ENCODE data around the gene KDM4B. TPM values are rescaled to one million over a fixed set of nuclear protein-coding genes. Genes with fewer than 3 reads are reported as not detected.

The KDM4B gene
- total RNA-seq, 4 donors from 2014 or later = 16.3 to 38.3 (median 22.4) TPM

GRCh38 chr19:5080809-5081208, 111.9 kb downstream of the KDM4B start:
- no peak for TF ChIP-seq CTCF (IDR thresholded peaks at IDR 0.05)
- ATAC-seq (ENCODE audit: low FRiP score) = no peak
- DNase-seq (ENCODE audit: low spot score) = no peak

- no peak for TF ChIP-seq CTCF (IDR thresholded peaks at IDR 0.05)
- no peak for DNase-seq (ENCODE audit: low spot score)
- no peak for ATAC-seq (ENCODE audit: low FRiP score)
These were observed 112.7 kb downstream of the KDM4B start for GRCh38 chr19:5081443-5082161.

- peak; percentile 53 for ATAC-seq (ENCODE audit: low FRiP score)
- DNase-seq (ENCODE audit: low spot score) = no peak
- TF ChIP-seq CTCF (IDR thresholded peaks at IDR 0.05) = no peak
These were observed 114.6 kb downstream of the KDM4B start for GRCh38 chr19:5083547-5083965.

GRCh38 chr19:5085566-5085965, 116.7 kb downstream of the KDM4B start:
- no peak for TF ChIP-seq CTCF (IDR thresholded peaks at IDR 0.05)
- DNase-seq (ENCODE audit: low spot score) (no peak), ATAC-seq (ENCODE audit: low FRiP score) (no peak)

GRCh38 chr19:5086230-5086629, 117.3 kb downstream of the KDM4B start:
- TF ChIP-seq CTCF (IDR thresholded peaks at IDR 0.05) = no peak
- DNase-seq (ENCODE audit: low spot score) = no peak
- ATAC-seq (ENCODE audit: low FRiP score) = no peak

GRCh38 chr19:5086725-5087439, 118.0 kb downstream of the KDM4B start:
- DNase-seq (ENCODE audit: low spot score) (no peak), ATAC-seq (ENCODE audit: low FRiP score) (no peak)
- TF ChIP-seq CTCF (IDR thresholded peaks at IDR 0.05) = no peak

- DNase-seq (ENCODE audit: low spot score) = no peak
These were observed 120.4 kb downstream of the KDM4B start for GRCh38 chr19:5089283-5089682.

More at GRCh38 chr19:5089283-5089682, 120.4 kb downstream of the KDM4B start:
- ATAC-seq (ENCODE audit: low FRiP score) = no peak
- no peak for TF ChIP-seq CTCF (IDR thresholded peaks at IDR 0.05)

Data from omental fat pad (tissue), 4 donors.